Parathyroid adenoma (tissue), 2 donors: ENCODE results near the gene RDH12.
"Not testable (repeated sequence)": the region's sequence is repeated elsewhere in the genome, so short reads cannot be mapped to it uniquely, and the experiment has no call there.

Experiments used
- H2AFZ ChIP-seq: fragments of 300-600 bp; sonication (generic); one replicate; pipeline ENCODE4 v1.7.0; 2017; ENCODE audit warnings: antibody characterized with exemption, mild to moderate bottlenecking
- H3K27ac ChIP-seq: fragments of 300-600 bp; sonication (generic); one replicate; pipeline ENCODE4 v1.7.0; 2017
- H3K27me3 ChIP-seq: fragments of 300-600 bp; sonication (generic); one replicate; pipeline ENCODE4 v1.7.0; 2017; ENCODE audit warnings: low read length; ENCODE audit not compliant: control insufficient read depth, insufficient read depth
- H3K36me3 ChIP-seq: fragments of 300-600 bp; sonication (generic); one replicate; pipeline ENCODE4 v1.7.0; 2017; ENCODE audit warnings: low read length; ENCODE audit not compliant: control insufficient read depth, insufficient read depth
- H3K4me1 ChIP-seq: fragments of 300-600 bp; sonication (generic); one replicate; pipeline ENCODE4 v1.7.0; 2017; ENCODE audit warnings: control low read depth
- H3K4me2 ChIP-seq: fragments of 300-600 bp; sonication (generic); one replicate; pipeline ENCODE4 v1.7.0; 2017; ENCODE audit warnings: low read length
- H3K4me3 ChIP-seq: fragments of 300-600 bp; sonication (generic); one replicate; pipeline ENCODE4 v1.7.0; 2017; ENCODE audit warnings: low read depth, low read length
- H3K79me2 ChIP-seq: fragments of 300-600 bp; sonication (generic); one replicate; pipeline ENCODE4 v1.7.0; 2017; ENCODE audit warnings: control low read depth
- H3K9ac ChIP-seq: fragments of 300-600 bp; sonication (generic); one replicate; pipeline ENCODE4 v1.7.0; 2017; ENCODE audit warnings: mild to moderate bottlenecking
- H3K9me3 ChIP-seq: fragments of 300-600 bp; sonication (generic); one replicate; pipeline ENCODE4 v1.7.0; 2017; ENCODE audit warnings: low read length; ENCODE audit not compliant: control insufficient read depth
- CTCF ChIP-seq: fragments of 300-600 bp; sonication (generic); IDR thresholded peaks from one replicate; pipeline ENCODE4 v1.7.0; 2017; ENCODE audit warnings: antibody characterized with exemption, mild to moderate bottlenecking
- donor health status: primary hyperparathyroidism.

The RDH12 gene

GRCh38 chr14:67698179-67698578, 3.5 kb upstream of the RDH12 start:
- Histone ChIP-seq H3K9me3 (no peaks in the 10 kb centered on the region), H3K36me3 (no peaks in the 10 kb centered on the region), H3K27me3 (no peaks in the 10 kb centered on the region), H3K79me2 (peaks cover 11% of the 10 kb centered on the region), H3K4me1 (no peaks in the 10 kb centered on the region), H3K9ac (no peak overlapping the region), H3K4me3 (no peak overlapping the region), H2AFZ (no peak overlapping the region), H3K27ac (no peak overlapping the region), H3K4me2 (no peak overlapping the region)
- TF ChIP-seq CTCF, result no peak

GRCh38 chr14:67703997-67704396, 2.3 kb downstream of the RDH12 start:
- Histone ChIP-seq H2AFZ (no peak overlapping the region), H3K79me2 (no peaks in the 10 kb centered on the region), H3K9ac (no peak overlapping the region), H3K4me1 (no peaks in the 10 kb centered on the region), H3K4me3 (no peak overlapping the region), H3K9me3 (no peaks in the 10 kb centered on the region), H3K27me3 (no peaks in the 10 kb centered on the region), H3K27ac (no peak overlapping the region), H3K4me2 (no peak overlapping the region), H3K36me3 (no peaks in the 10 kb centered on the region)
- TF ChIP-seq CTCF, result no peak

GRCh38 chr14:67704484-67705089, 2.9 kb downstream of the RDH12 start:
- Histone ChIP-seq H3K27me3 (no peaks in the 10 kb centered on the region), H3K27ac (no peak overlapping the region), H3K4me1 (no peaks in the 10 kb centered on the region), H3K4me3 (no peak overlapping the region), H3K9me3 (no peaks in the 10 kb centered on the region), H2AFZ (peak overlapping the region; percentile 45), H3K9ac (no peak overlapping the region), H3K36me3 (no peaks in the 10 kb centered on the region), H3K4me2 (no peak overlapping the region), H3K79me2 (no peaks in the 10 kb centered on the region)
- TF ChIP-seq CTCF, result peak; percentile 74

GRCh38 chr14:67705211-67705610, 3.5 kb downstream of the RDH12 start:
- Histone ChIP-seq H3K27ac (no peak overlapping the region), H3K4me2 (no peak overlapping the region), H3K9ac (no peak overlapping the region), H2AFZ (no peak overlapping the region), H3K27me3 (no peaks in the 10 kb centered on the region), H3K79me2 (no peaks in the 10 kb centered on the region), H3K36me3 (no peaks in the 10 kb centered on the region), H3K9me3 (no peaks in the 10 kb centered on the region), H3K4me3 (no peak overlapping the region), H3K4me1 (no peaks in the 10 kb centered on the region)
- no peak for TF ChIP-seq CTCF

GRCh38 chr14:67709346-67709745, 7.7 kb downstream of the RDH12 start:
- H2AFZ ChIP-seq, H3K36me3 ChIP-seq: not testable (repeated sequence)

GRCh38 chr14:67709796-67710195, 8.1 kb downstream of the RDH12 start:
- not testable (repeated sequence) for H3K79me2 ChIP-seq, H3K4me3 ChIP-seq, H3K9me3 ChIP-seq, H3K27ac ChIP-seq, H2AFZ ChIP-seq, H3K36me3 ChIP-seq, H3K4me1 ChIP-seq, H3K27me3 ChIP-seq, H3K4me2 ChIP-seq, H3K9ac ChIP-seq

More at GRCh38 chr14:67709346-67709745, 7.7 kb downstream of the RDH12 start:
- not testable (repeated sequence) for H3K9me3 ChIP-seq, H3K27ac ChIP-seq, H3K4me2 ChIP-seq, H3K4me3 ChIP-seq, H3K4me1 ChIP-seq, H3K79me2 ChIP-seq, H3K9ac ChIP-seq, H3K27me3 ChIP-seq
